HCT116 (cell line): ENCODE results near the gene COX7A1. TPM values are rescaled to one million over a fixed set of nuclear protein-coding genes. Genes with fewer than 3 reads are reported as not detected.

Experiments
- ATAC-seq: fragments of 200-7000 bp; cut with Tn5 transposase; 2 replicates; pipeline ENCODE4 v1.9.1; 2020; ENCODE audit warnings: mild to moderate bottlenecking, moderate library complexity
- BruUV-seq: library from RNA; stranded (reverse); fragments of 400-500 nt; replicated peaks from 2 replicates; lab custom pipeline; 2021; lab: Mats Ljungman, UMichigan
- CTCF ChIA-PET: fragments of 300-600 bp; sonication (Branson Sonifier 250); formaldehyde crosslinking; loops from one replicate; lab custom pipeline; 2021; ENCODE audit warnings: antibody characterized with exemption; lab: Charles Lee
- POLR2A ChIA-PET: fragments of 300-600, 350-600 bp; sonication (Branson Sonifier 250); formaldehyde crosslinking; loops from one replicate; lab custom pipeline; 2021; ENCODE audit warnings: antibody characterized with exemption; lab: Charles Lee
- RAD21 ChIA-PET, 2 experiments: fragments of 300-600 bp; sonication (Branson Sonifier 250); formaldehyde crosslinking; loops; one replicate each; lab custom pipeline; 2023; ENCODE audit warnings: low total read pairs in 2 of 2; ENCODE audit not compliant: uncharacterized antibody in 2 of 2, unreplicated experiment in 2 of 2, low non-redundant PET in 1 of 2; lab: Charles Lee
- DNase-seq: peaks from one replicate; pipeline ENCODE4 v3.0.0-alpha.2; 2010; ENCODE audit warnings: low read depth, low spot score
- H2AFZ ChIP-seq: fragments of 200-600 bp; shearing (Covaris generic), sonication (generic); 2 replicates; pipeline ENCODE4 v1.6.1; 2017; ENCODE audit warnings: low read depth, mixed run types, mixed read lengths, antibody characterized with exemption, low read length; ENCODE audit not compliant: poor library complexity, severe bottlenecking
- H3K27ac ChIP-seq: 2 replicates; pipeline ENCODE4 v1.5.1; 2012; ENCODE audit warnings: low read depth, low read length
- H3K27me3 ChIP-seq: fragments of 200-600 bp; sonication (generic); 2 replicates; pipeline ENCODE4 v1.6.1; 2016; ENCODE audit warnings: mixed run types, low read length, mixed read lengths; ENCODE audit not compliant: insufficient read depth
- H3K36me3 ChIP-seq, 2 experiments: fragments of 200-500 bp in 1 of 2; fragments of 200-600 bp in 1 of 2; sonication (Bioruptor generic) in 1 of 2; sonication (generic) in 1 of 2; 2 replicates each; pipeline versions ENCODE4 v1.5.1 to v1.6.1; 2014 to 2016; ENCODE audit warnings: low read length in 2 of 2, inconsistent platforms in 1 of 2, mixed read lengths in 1 of 2, mixed run types in 1 of 2; ENCODE audit not compliant: insufficient read depth in 2 of 2, control insufficient read depth in 1 of 2
- H3K4me1 ChIP-seq, 2 experiments: fragments of 200-600 bp in 1 of 2; sonication (generic) in 1 of 2; 2 replicates each; pipeline versions ENCODE4 v1.5.1 to v1.6.1; 2012 to 2017; ENCODE audit warnings: low read length in 2 of 2, inconsistent platforms in 1 of 2, mild to moderate bottlenecking in 1 of 2, mixed read lengths in 1 of 2, mixed run types in 1 of 2, moderate library complexity in 1 of 2; ENCODE audit not compliant: insufficient read depth in 2 of 2, control insufficient read depth in 1 of 2
- H3K4me2 ChIP-seq: fragments of 200-600 bp; sonication (generic); 2 replicates; pipeline ENCODE4 v1.6.1; 2017; ENCODE audit warnings: mixed run types, low read length, mixed read lengths
- H3K4me3 ChIP-seq, 2 experiments: fragments of 200-600 bp in 1 of 2; sonication (generic) in 1 of 2; replicated peaks in 1 of 2; 2 replicates each; pipeline ENCODE4 v1.5.1; 2011 to 2016; ENCODE audit warnings: low read length in 2 of 2, control low read depth in 1 of 2, low read depth in 1 of 2, mild to moderate bottlenecking in 1 of 2, mixed read lengths in 1 of 2, mixed run types in 1 of 2
- H3K79me2 ChIP-seq: fragments of 200-600 bp; sonication (generic); 2 replicates; pipeline ENCODE4 v1.6.1; 2017; ENCODE audit warnings: mild to moderate bottlenecking, mixed run types, low read length, moderate library complexity, mixed read lengths; ENCODE audit not compliant: insufficient read depth
- H3K9ac ChIP-seq: fragments of 200-600 bp; sonication (generic); 2 replicates; pipeline ENCODE4 v1.6.1; 2016; ENCODE audit warnings: low read length, mixed read lengths
- H3K9me2 ChIP-seq: fragments of 200-600 bp; sonication (generic), shearing (Covaris generic); 2 replicates; pipeline ENCODE4 v1.6.1; 2017; ENCODE audit warnings: mixed run types, mild to moderate bottlenecking, moderate library complexity; ENCODE audit not compliant: insufficient read depth
- H3K9me3 ChIP-seq, 2 experiments: fragments of 200-500 bp in 1 of 2; fragments of 200-600 bp in 1 of 2; sonication (Bioruptor generic) in 1 of 2; sonication (generic) in 1 of 2; 2 replicates each; pipeline ENCODE4 v1.6.1; 2014 to 2017; ENCODE audit warnings: low read length in 2 of 2, mixed read lengths in 2 of 2, inconsistent platforms in 1 of 2, low read depth in 1 of 2, mild to moderate bottlenecking in 1 of 2, mixed run types in 1 of 2, moderate library complexity in 1 of 2; ENCODE audit not compliant: control insufficient read depth in 1 of 2, insufficient read depth in 1 of 2
- H4K20me1 ChIP-seq: fragments of 200-600 bp; sonication (generic), shearing (Covaris generic); 2 replicates; pipeline ENCODE4 v1.6.1; 2017; ENCODE audit warnings: mixed run types, mild to moderate bottlenecking, moderate library complexity; ENCODE audit not compliant: insufficient read depth
- CBX3 ChIP-seq: IDR thresholded peaks from 2 replicates; pipeline ENCODE4 v1.6.1; 2012; ENCODE audit warnings: low read depth
- CEBPB ChIP-seq: IDR thresholded peaks from 2 replicates; pipeline ENCODE4 v1.6.1; 2012; ENCODE audit warnings: low read depth
- EGR1 ChIP-seq: IDR thresholded peaks from 2 replicates; pipeline ENCODE4 v1.6.1; 2012; ENCODE audit warnings: low read depth
- FOSL1 ChIP-seq: IDR thresholded peaks from 2 replicates; pipeline ENCODE4 v1.6.1; 2012; ENCODE audit warnings: low read depth
- JUND ChIP-seq: IDR thresholded peaks from 2 replicates; pipeline ENCODE4 v1.6.1; 2012
- REST ChIP-seq: IDR thresholded peaks from 2 replicates; pipeline ENCODE4 v1.6.1; 2012; ENCODE audit warnings: low read depth
- SIN3A ChIP-seq: IDR thresholded peaks from 2 replicates; pipeline ENCODE4 v1.6.1; 2012; ENCODE audit warnings: low read depth
- SRF ChIP-seq: IDR thresholded peaks from 2 replicates; pipeline ENCODE4 v1.6.1; 2012; ENCODE audit warnings: low read depth
- YY1 ChIP-seq: IDR thresholded peaks from 2 replicates; pipeline ENCODE4 v1.6.1; 2011; ENCODE audit warnings: low read length, low read depth, moderate library complexity, mild to moderate bottlenecking; ENCODE audit not compliant: insufficient replicate concordance; ENCODE audit errors: extremely low read depth
- ZBTB33 ChIP-seq: IDR thresholded peaks from 2 replicates; pipeline ENCODE4 v1.6.1; 2011; ENCODE audit warnings: mild to moderate bottlenecking, low read length, moderate library complexity; ENCODE audit not compliant: insufficient replicate concordance; ENCODE audit errors: extremely low read depth
- ZNF274 ChIP-seq: fragments of 200-500 bp; sonication (Bioruptor generic); IDR thresholded peaks from 2 replicates; pipeline ENCODE4 v1.6.1; 2014; ENCODE audit warnings: mild to moderate bottlenecking, low read depth, low read length, inconsistent platforms
- intact Hi-C: fragments of 100-400 bp; cut with micrococcal nuclease; formaldehyde crosslinking; loops from 2 replicates; pipeline ENCODE4 v1.10.0; 2022
- total RNA-seq: library from RNA; stranded (reverse); gene quantifications from one replicate; pipeline ENCODE4 v1.2.1, GENCODE V29; 2021; ENCODE audit not compliant: unreplicated experiment
- TF ChIP-seq, protein P1 (sequence below): IDR thresholded peaks from 2 replicates; pipeline ENCODE4 v1.6.1; 2012

COX7A1 gene
- total RNA-seq, 1 experiment from 2014 or later = not detected

DNA sequence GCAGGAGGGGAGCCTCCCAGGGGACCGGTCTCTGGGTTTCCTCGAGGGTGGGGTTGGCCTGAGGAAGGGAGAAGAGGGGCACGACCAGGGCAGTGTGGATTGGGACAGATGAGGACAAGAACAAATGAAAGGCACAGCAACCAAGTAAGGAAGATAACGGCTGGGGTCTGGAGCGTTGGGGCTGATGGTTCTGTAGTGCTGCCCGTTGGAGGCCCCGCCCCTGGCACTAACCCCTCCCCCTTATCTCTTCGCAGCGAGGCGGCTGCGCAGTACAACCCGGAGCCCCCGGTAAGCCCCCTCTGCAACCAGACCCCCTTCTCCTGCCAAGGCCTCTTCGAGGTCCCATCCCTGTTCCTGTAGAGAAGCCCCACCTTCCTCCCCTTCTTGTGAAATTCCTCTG is 10.2 kb downstream of the COX7A1 start:
- CTCF ChIA-PET = no interaction called here
- peaks cover 47% of the 10 kb centered on the region for H3K79me2 ChIP-seq
- H3K9ac ChIP-seq = peak overlapping the region; percentile 99
- POLR2A ChIA-PET = no interaction called here
- no peaks in the 10 kb centered on the region for H3K27me3 ChIP-seq
- H3K9me2 ChIP-seq = no peaks in the 10 kb centered on the region
- H3K4me1 ChIP-seq = peaks cover 30 to 37% of the 10 kb centered on the region in 2 experiments
- TF ChIP-seq FOSL1 (no peak), ZBTB33 (no peak), SIN3A (no peak), ZNF274 (no peak), JUND (no peak), SRF (no peak), CEBPB (no peak), CBX3 (no peak), YY1 (no peak), EGR1 (no peak), REST (no peak)
- TF ChIP-seq, protein P1, sequence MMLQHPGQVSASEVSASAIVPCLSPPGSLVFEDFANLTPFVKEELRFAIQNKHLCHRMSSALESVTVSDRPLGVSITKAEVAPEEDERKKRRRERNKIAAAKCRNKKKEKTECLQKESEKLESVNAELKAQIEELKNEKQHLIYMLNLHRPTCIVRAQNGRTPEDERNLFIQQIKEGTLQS = no peak
- no peak overlapping the region for H2AFZ ChIP-seq
- ATAC-seq (no peak), DNase-seq (no peak)
- peak overlapping the region; percentile 66; the same call in 1 of the 2 replicates for H3K27ac ChIP-seq
- BruUV-seq = no TSS peak
- no peaks in the 10 kb centered on the region for H3K9me3 ChIP-seq
- peak overlapping the region; percentile 96 for H3K4me2 ChIP-seq
- H4K20me1 ChIP-seq = peaks cover 6% of the 10 kb centered on the region; the same call in 1 of the 2 replicates
- peak overlapping the region; percentile 71 to 94; a peak in 3 of 4 replicates for H3K4me3 ChIP-seq
- RAD21 ChIA-PET = no interaction called here
- intact Hi-C loops = no loop called here
- H3K36me3 ChIP-seq = peaks cover 36 to 38% of the 10 kb centered on the region in 2 experiments
